ENCODE data around the gene CDK14.

DNA sequence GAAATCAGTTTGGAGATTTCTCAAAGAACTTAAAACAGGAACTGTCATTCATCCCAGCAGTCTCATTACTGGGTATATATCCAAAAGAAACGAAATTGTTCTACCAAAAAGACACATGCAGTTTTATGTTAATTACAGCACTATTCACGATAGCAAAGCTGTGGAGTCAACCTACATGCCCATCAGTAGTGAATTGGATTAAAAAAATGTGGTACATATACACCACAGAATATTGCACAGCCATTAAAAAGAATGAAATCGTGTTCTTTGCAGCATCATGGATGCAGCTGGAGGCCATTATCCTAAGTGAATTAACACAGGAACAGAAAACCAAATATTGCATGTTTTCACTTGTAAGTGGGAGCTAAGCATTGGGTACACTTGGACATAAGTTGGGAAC, 158.9 kb downstream of the CDK14 start:
- no peak for TF ChIP-seq JUND (IDR thresholded peaks at IDR 0.05; ENCODE audit: low read depth, low read length)
- TF ChIP-seq, protein P1, sequence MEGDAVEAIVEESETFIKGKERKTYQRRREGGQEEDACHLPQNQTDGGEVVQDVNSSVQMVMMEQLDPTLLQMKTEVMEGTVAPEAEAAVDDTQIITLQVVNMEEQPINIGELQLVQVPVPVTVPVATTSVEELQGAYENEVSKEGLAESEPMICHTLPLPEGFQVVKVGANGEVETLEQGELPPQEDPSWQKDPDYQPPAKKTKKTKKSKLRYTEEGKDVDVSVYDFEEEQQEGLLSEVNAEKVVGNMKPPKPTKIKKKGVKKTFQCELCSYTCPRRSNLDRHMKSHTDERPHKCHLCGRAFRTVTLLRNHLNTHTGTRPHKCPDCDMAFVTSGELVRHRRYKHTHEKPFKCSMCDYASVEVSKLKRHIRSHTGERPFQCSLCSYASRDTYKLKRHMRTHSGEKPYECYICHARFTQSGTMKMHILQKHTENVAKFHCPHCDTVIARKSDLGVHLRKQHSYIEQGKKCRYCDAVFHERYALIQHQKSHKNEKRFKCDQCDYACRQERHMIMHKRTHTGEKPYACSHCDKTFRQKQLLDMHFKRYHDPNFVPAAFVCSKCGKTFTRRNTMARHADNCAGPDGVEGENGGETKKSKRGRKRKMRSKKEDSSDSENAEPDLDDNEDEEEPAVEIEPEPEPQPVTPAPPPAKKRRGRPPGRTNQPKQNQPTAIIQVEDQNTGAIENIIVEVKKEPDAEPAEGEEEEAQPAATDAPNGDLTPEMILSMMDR (IDR thresholded peaks at IDR 0.05 in 2 of 3, conservative IDR thresholded peaks at IDR 0.05 in 1 of 3; ENCODE audit: control insufficient read depth in 2 of 3, extremely low read depth in 1 of 3, insufficient read depth in 1 of 3, low read depth in 3 of 3, low read length in 3 of 3): no peak
- no peak for TF ChIP-seq NBN (IDR thresholded peaks at IDR 0.05)
- no peak for TF ChIP-seq POLR2A (IDR thresholded peaks at IDR 0.05; ENCODE audit: low read depth, low read length)
- TF ChIP-seq, protein P2, sequence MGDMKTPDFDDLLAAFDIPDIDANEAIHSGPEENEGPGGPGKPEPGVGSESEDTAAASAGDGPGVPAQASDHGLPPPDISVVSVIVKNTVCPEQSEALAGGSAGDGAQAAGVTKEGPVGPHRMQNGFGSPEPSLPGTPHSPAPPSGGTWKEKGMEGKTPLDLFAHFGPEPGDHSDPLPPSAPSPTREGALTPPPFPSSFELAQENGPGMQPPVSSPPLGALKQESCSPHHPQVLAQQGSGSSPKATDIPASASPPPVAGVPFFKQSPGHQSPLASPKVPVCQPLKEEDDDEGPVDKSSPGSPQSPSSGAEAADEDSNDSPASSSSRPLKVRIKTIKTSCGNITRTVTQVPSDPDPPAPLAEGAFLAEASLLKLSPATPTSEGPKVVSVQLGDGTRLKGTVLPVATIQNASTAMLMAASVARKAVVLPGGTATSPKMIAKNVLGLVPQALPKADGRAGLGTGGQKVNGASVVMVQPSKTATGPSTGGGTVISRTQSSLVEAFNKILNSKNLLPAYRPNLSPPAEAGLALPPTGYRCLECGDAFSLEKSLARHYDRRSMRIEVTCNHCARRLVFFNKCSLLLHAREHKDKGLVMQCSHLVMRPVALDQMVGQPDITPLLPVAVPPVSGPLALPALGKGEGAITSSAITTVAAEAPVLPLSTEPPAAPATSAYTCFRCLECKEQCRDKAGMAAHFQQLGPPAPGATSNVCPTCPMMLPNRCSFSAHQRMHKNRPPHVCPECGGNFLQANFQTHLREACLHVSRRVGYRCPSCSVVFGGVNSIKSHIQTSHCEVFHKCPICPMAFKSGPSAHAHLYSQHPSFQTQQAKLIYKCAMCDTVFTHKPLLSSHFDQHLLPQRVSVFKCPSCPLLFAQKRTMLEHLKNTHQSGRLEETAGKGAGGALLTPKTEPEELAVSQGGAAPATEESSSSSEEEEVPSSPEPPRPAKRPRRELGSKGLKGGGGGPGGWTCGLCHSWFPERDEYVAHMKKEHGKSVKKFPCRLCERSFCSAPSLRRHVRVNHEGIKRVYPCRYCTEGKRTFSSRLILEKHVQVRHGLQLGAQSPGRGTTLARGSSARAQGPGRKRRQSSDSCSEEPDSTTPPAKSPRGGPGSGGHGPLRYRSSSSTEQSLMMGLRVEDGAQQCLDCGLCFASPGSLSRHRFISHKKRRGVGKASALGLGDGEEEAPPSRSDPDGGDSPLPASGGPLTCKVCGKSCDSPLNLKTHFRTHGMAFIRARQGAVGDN (IDR thresholded peaks at IDR 0.05): no peak
- TF ChIP-seq GABPA (IDR thresholded peaks at IDR 0.05; ENCODE audit: low read depth): no peak
- no peak for TF ChIP-seq MTA3 (IDR thresholded peaks at IDR 0.05; ENCODE audit: borderline replicate concordance, low read length)
- TF ChIP-seq CHD2 (IDR thresholded peaks at IDR 0.05; ENCODE audit: borderline replicate concordance, low read depth, low read length): no peak
- TF ChIP-seq LARP7 (IDR thresholded peaks at IDR 0.05): no peak
- no peak for TF ChIP-seq EZH2 (IDR thresholded peaks at IDR 0.05; ENCODE audit: borderline replicate concordance, control insufficient read depth, low read depth, low read length)

Measured in GM12878 (cell line).